Measurements from ENCODE around the gene DUS3L.

DUS3L gene

DNA sequence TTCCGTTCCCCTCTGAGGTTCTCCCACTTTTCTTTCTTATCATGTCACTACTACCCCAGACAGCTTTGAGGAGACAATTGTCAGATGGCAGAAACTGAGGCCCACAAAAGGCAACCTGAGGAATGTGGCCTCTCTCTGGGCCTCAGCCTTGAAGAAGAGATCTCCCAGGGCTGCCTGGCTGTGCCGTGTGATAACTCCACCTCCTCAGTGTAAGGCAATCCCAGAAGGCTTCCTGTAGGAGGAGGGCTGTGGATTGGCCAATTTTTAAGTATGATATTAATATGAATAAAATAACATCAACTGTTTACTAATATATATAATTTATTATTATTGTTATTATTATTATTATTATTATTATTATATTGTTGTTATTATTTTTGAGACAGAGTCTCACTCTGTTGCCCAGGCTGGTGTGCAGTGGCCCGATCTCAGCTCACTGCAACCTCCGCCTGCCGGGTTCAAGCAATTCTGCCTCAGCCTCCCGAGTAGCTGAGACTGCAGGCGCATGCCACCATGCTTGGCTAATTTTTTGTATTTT, 4.5 kb upstream of the DUS3L start:
- TF ChIP-seq, protein P1, sequence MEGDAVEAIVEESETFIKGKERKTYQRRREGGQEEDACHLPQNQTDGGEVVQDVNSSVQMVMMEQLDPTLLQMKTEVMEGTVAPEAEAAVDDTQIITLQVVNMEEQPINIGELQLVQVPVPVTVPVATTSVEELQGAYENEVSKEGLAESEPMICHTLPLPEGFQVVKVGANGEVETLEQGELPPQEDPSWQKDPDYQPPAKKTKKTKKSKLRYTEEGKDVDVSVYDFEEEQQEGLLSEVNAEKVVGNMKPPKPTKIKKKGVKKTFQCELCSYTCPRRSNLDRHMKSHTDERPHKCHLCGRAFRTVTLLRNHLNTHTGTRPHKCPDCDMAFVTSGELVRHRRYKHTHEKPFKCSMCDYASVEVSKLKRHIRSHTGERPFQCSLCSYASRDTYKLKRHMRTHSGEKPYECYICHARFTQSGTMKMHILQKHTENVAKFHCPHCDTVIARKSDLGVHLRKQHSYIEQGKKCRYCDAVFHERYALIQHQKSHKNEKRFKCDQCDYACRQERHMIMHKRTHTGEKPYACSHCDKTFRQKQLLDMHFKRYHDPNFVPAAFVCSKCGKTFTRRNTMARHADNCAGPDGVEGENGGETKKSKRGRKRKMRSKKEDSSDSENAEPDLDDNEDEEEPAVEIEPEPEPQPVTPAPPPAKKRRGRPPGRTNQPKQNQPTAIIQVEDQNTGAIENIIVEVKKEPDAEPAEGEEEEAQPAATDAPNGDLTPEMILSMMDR (IDR thresholded peaks at IDR 0.05; ENCODE audit: low read depth, low read length), result no peak
- no peak overlapping the region for H3K4me3 ChIP-seq (ENCODE audit: low read depth, low read length)

DNA sequence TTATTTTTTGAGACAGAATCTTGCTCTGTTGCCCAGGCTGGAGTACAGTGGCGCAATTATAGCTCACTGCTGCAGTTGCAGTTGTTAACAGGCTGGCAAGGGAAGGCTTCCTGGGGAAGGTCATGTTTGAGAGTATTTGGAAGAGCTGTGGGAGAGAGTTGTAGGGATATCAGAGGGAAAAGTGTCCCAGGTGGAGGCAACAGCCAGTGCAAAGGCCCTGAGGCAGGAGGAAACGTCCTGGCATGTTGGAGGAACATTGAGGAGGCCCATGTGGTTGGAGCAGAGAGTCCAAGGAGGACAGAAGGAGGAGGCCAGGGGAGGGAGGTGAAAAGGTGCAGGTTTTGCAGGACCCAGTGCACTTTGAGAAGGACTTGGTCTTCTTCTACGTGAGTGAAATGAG, 2.2 kb upstream of the DUS3L start:
- no peak overlapping the region for H3K4me3 ChIP-seq (ENCODE audit: low read depth, low read length)
- TF ChIP-seq, protein P1 (IDR thresholded peaks at IDR 0.05; ENCODE audit: low read depth, low read length), result no peak

DNA sequence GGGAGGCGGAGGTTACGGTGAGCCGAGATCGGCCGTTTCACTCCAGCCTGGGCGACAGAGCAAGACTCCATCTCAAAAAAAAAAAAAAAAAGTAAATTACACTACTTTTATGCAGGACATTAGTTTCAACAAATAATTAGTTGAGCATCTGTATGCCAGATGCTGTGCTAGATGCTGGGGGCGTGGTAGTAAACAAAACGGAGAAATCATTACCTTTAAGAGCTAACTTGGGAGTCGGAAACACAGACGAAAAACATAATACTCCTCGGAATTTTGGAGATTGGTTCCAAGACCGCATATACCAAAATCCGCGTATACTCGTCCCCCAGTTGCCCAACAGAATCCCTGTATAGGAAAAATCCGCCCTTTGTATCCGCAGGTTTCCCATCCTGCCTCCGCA, 1.3 kb upstream of the DUS3L start:
- TF ChIP-seq, protein P1 (IDR thresholded peaks at IDR 0.05; ENCODE audit: low read depth, low read length), result no peak

DNA sequence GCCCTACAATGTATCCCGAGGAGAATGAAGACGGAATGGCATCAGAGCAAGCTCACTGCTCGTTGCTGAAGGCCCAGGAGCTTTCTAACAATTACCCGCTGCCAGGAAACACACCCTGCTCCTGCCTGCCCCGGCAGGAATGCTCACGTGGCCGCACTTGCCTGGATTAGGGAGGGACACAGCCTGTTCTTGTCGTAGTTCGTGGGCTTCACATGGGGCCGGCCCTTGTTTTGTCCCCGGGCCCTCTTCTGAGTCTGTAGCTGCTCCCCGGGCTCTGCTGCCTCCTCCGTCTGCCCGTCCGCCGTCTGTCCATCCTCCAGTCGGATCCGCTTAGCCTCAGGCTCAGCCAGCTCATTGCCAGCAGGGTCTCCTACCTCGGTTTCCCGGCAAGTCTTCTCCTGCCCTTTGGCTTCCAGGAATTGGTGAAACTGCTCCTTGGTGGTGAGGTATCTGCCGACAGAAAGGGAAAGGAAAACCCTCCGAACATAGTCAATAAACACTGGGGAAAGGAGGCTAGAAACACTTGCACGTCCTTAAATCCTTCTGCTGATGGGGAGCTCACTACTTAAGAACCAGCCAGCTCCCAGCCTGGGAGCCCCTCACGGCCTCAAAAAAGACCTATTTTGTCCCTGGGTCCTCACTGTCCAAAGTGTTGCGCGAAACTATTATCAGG, 941 bp downstream of the DUS3L start:
- TF ChIP-seq, protein P1 (IDR thresholded peaks at IDR 0.05; ENCODE audit: low read depth, low read length), result no peak
- peak overlapping the region; percentile 87 for H3K4me3 ChIP-seq (ENCODE audit: low read depth, low read length)

More for the DNA sequence above, 1.3 kb upstream of the DUS3L start:
- H3K4me3 ChIP-seq (ENCODE audit: low read depth, low read length), result no peak overlapping the region

DNA sequence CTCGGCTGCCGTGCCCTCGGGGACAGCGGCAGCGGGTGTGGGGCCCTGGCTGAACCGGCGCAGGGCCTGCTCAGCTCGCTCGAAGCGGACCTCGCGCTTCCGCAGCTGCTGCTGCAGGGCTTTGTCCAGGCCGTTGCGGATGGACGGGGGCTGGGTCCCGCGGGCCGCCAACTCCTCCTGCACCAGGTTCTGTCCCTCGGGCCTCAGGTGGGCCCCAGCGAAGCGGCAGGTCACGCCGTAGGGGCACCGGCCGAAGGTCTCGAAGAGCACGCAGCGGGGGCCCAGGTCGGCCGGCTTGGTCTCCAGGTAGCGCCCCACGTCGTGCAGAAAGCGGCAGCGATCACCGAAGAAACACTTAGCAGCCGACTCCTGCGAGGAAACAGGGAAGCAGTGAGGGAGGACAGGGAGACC, 1.6 kb downstream of the DUS3L start:
- H3K4me3 ChIP-seq (ENCODE audit: low read depth, low read length), result no peak overlapping the region
- TF ChIP-seq, protein P1 (IDR thresholded peaks at IDR 0.05; ENCODE audit: low read depth, low read length), result no peak

DNA sequence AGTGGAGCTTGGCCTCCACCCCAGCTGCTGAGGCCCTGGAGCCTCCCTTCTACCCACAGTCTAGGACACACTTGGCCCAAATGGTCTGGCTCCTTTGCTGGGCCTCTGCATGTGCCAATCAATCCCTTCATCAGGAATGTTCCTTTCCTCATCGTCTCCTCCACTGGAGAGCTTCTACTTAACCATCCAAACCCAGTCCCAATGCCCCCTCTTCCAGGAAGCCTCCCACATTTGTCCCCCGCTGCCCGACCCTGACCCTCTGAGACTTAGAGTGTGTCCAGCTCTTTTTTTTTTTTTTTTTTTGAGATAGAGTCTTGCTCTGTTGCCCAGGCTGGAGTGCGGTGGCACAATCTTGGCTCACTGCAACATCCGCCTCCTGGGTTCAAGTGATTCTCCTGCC, 2.5 kb downstream of the DUS3L start:
- TF ChIP-seq, protein P1 (IDR thresholded peaks at IDR 0.05; ENCODE audit: low read depth, low read length), result no peak
- H3K4me3 ChIP-seq (ENCODE audit: low read depth, low read length), result no peak overlapping the region

DNA sequence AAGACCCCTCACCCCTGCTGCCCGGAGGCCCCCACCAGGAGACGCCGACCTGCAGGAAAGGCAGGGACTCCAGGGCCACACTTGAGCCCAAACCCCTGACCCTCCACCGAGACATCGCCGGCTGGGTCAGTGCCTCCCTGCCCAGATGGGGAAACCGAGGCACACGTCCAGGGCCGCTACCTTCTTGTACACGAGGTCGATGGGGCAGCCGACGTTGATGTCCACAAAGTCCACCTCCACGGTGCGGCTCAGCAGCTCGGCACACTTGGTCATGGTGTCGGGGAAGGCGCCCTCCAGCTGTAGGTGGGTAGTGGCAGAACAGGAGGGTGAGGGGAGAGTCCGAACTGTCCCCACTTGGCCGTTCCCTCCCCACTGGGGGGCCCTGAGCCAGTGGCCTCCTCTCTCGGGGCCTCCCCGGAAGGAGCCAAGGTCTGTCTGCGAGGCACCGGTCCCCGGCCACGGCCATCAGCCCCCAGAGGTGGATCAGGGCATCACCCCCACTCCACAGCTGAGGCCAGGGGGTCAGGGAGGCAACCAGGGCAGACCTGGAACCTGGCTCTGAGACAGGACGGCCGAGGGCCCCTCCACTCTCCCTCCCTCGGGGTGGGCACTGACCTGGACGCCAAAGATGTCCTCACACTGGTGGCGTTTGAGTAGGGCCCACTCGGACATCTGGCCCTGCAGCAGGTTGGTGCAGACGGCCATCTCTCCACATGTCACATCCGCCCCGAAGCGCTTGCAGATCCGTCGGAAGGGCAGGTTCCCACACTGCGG, 3.4 kb downstream of the DUS3L start:
- no peak overlapping the region for H3K4me3 ChIP-seq (ENCODE audit: low read depth, low read length)
- TF ChIP-seq, protein P1 (IDR thresholded peaks at IDR 0.05; ENCODE audit: low read depth, low read length), result no peak

All from WI38 (cell line).